IMR-90 (cell line): ENCODE measurements around the gene PIK3C2A. TPM values are rescaled to one million over a fixed set of nuclear protein-coding genes. Genes with fewer than 3 reads are reported as not detected.

Experiments
- ATAC-seq: fragments of 200-7000 bp; cut with Tn5 transposase; 2 replicates; pipeline ENCODE4 v1.9.1; 2020; ENCODE audit warnings: low read depth, mild to moderate bottlenecking, moderate library complexity
- BruUV-seq: library from RNA; stranded (reverse); fragments of 400-500 nt; replicated peaks from 2 replicates; lab custom pipeline; 2021; lab: Mats Ljungman, UMichigan
- CTCF ChIA-PET: fragments of 300-600 bp; formaldehyde crosslinking; extraction: SDS; loops from one replicate; lab custom pipeline; 2021; ENCODE audit warnings: antibody characterized with exemption; lab: Yijun Ruan, JAX
- POLR2A ChIA-PET: fragments of 300-600 bp; sonication (Branson Sonifier 250); formaldehyde crosslinking; loops from one replicate; lab custom pipeline; 2022; ENCODE audit warnings: antibody characterized with exemption; ENCODE audit not compliant: unreplicated experiment; lab: Charles Lee
- DNase-seq: peaks from one replicate; pipeline ENCODE4 v3.0.0; 2013
- H2AFZ ChIP-seq: replicated peaks from 2 replicates; pipeline ENCODE3; 2013; ENCODE audit warnings: low read length, mild to moderate bottlenecking; ENCODE audit not compliant: poor library complexity
- H2AK5ac ChIP-seq: 2 replicates; pipeline ENCODE4 v1.6.1; 2013; ENCODE audit warnings: low read depth, low read length, inconsistent platforms
- H2AK9ac ChIP-seq: replicated peaks from 2 replicates; pipeline ENCODE3; 2013; ENCODE audit warnings: mild to moderate bottlenecking, low read depth, low read length, moderate library complexity; ENCODE audit not compliant: poor library complexity
- H2BK120ac ChIP-seq: 2 replicates; pipeline ENCODE4 v1.6.1; 2013; ENCODE audit warnings: low read depth, low read length, inconsistent platforms
- H2BK15ac ChIP-seq: 3 replicates; pipeline ENCODE4 v1.6.1; 2013; ENCODE audit warnings: low read depth, low read length, inconsistent platforms
- H2BK20ac ChIP-seq: 2 replicates; pipeline ENCODE4 v1.6.1; 2013; ENCODE audit warnings: low read depth, mild to moderate bottlenecking, inconsistent platforms, low read length, moderate library complexity
- H2BK5ac ChIP-seq: 2 replicates; pipeline ENCODE4 v1.6.1; 2013; ENCODE audit warnings: mild to moderate bottlenecking, low read depth, low read length, inconsistent platforms; ENCODE audit not compliant: poor library complexity, severe bottlenecking
- H3K14ac ChIP-seq: replicated peaks from 2 replicates; pipeline ENCODE4 v1.6.1; 2013; ENCODE audit warnings: low read depth, low read length, inconsistent platforms
- H3K18ac ChIP-seq: 2 replicates; pipeline ENCODE4 v1.6.1; 2013; ENCODE audit warnings: low read depth, low read length, control low read depth
- H3K23ac ChIP-seq: 2 replicates; pipeline ENCODE4 v1.6.1; 2013; ENCODE audit warnings: low read depth, low read length, inconsistent platforms
- H3K27ac ChIP-seq: 2 replicates; pipeline ENCODE4 v1.5.1; 2013; ENCODE audit warnings: mild to moderate bottlenecking, control low read depth, low read length; ENCODE audit not compliant: insufficient read depth
- H3K27me3 ChIP-seq: 2 replicates; pipeline ENCODE4 v1.6.1; 2013; ENCODE audit warnings: low read length; ENCODE audit not compliant: control insufficient read depth, insufficient read depth
- H3K36me3 ChIP-seq: 2 replicates; pipeline ENCODE4 v1.6.1; 2013; ENCODE audit warnings: low read length, mixed read lengths; ENCODE audit not compliant: control insufficient read depth, insufficient read depth
- H3K4ac ChIP-seq: 2 replicates; pipeline ENCODE4 v1.6.1; 2013; ENCODE audit warnings: low read depth, low read length, inconsistent platforms
- H3K4me1 ChIP-seq: 2 replicates; pipeline ENCODE4 v1.6.1; 2013; ENCODE audit warnings: low read length, mixed read lengths; ENCODE audit not compliant: control insufficient read depth, insufficient read depth
- H3K4me2 ChIP-seq: 2 replicates; pipeline ENCODE4 v1.6.1; 2013; ENCODE audit warnings: low read depth, mild to moderate bottlenecking, control low read depth, low read length, moderate library complexity
- H3K4me3 ChIP-seq: 2 replicates; pipeline ENCODE4 v1.5.1; 2013; ENCODE audit warnings: low read depth, mild to moderate bottlenecking, control low read depth, low read length, moderate library complexity; ENCODE audit not compliant: insufficient read depth
- H3K56ac ChIP-seq: 2 replicates; pipeline ENCODE4 v1.6.1; 2013; ENCODE audit warnings: low read length, inconsistent platforms; ENCODE audit not compliant: insufficient read depth; ENCODE audit errors: extremely low read depth
- H3K79me1 ChIP-seq, 2 experiments: 2 replicates each; pipeline ENCODE4 v1.6.1; 2013; ENCODE audit warnings: low read length in 2 of 2, inconsistent platforms in 1 of 2, low read depth in 1 of 2
- H3K9ac ChIP-seq: 2 replicates; pipeline ENCODE4 v1.6.1; 2013; ENCODE audit warnings: low read depth, low read length, control low read depth
- H3K9me1 ChIP-seq: 2 replicates; pipeline ENCODE4 v1.6.1; 2013; ENCODE audit warnings: low read length, inconsistent platforms; ENCODE audit not compliant: insufficient read depth
- H3K9me3 ChIP-seq: 2 replicates; pipeline ENCODE4 v1.6.1; 2013; ENCODE audit warnings: low read length; ENCODE audit not compliant: control insufficient read depth, insufficient read depth
- H4K20me1 ChIP-seq: 2 replicates; pipeline ENCODE4 v1.6.1; 2013; ENCODE audit warnings: low read length, inconsistent platforms; ENCODE audit not compliant: insufficient read depth
- H4K5ac ChIP-seq: 2 replicates; pipeline ENCODE4 v1.6.1; 2013; ENCODE audit warnings: mild to moderate bottlenecking, low read depth, low read length, control low read depth
- H4K8ac ChIP-seq, 2 experiments: 2 replicates each; pipeline ENCODE4 v1.6.1; 2013; ENCODE audit warnings: low read depth in 2 of 2, low read length in 2 of 2, control low read depth in 1 of 2, inconsistent platforms in 1 of 2
- H4K91ac ChIP-seq: 2 replicates; pipeline ENCODE4 v1.6.1; 2013; ENCODE audit warnings: low read depth, low read length, inconsistent platforms; ENCODE audit not compliant: insufficient read depth
- CHD1 ChIP-seq: IDR thresholded peaks from 2 replicates; pipeline ENCODE4 v1.6.1; 2012; ENCODE audit warnings: low read depth, low read length, improper control_type of control experiment
- MAZ ChIP-seq: IDR thresholded peaks from 2 replicates; pipeline ENCODE4 v1.6.1; 2012; ENCODE audit warnings: low read depth, mild to moderate bottlenecking, low read length, improper control_type of control experiment, moderate library complexity, borderline replicate concordance
- MXI1 ChIP-seq: IDR thresholded peaks from 2 replicates; pipeline ENCODE4 v1.6.1; 2012; ENCODE audit warnings: low read depth, mild to moderate bottlenecking, low read length, moderate library complexity, borderline replicate concordance
- RFX5 ChIP-seq: IDR thresholded peaks from 2 replicates; pipeline ENCODE4 v1.8.0; 2012; ENCODE audit warnings: low read depth, mild to moderate bottlenecking, low read length, moderate library complexity
- SMC3 ChIP-seq: fragments of 150-350 bp; IDR thresholded peaks from 2 replicates; pipeline ENCODE4 v1.6.1; 2016; ENCODE audit warnings: low read depth, mild to moderate bottlenecking, antibody characterized with exemption, low read length, moderate library complexity
- WGBS, 2 experiments: methylation state at CpG; one replicate each; pipeline versions ENCODE4 v1.1.5 to v1.1.7; 2013; ENCODE audit warnings: missing lambda C conversion rate in 2 of 2; ENCODE audit not compliant: insufficient read length in 1 of 2; ENCODE audit errors: extremely low coverage in 2 of 2; 5-methylcytosine and 5-hydroxymethylcytosine counted together
- dilution Hi-C: fragments of 300-500 bp; cut with HindIII; formaldehyde crosslinking; loops from one replicate; pipeline ENCODE4 v1.14.3; 2018; ENCODE audit warnings: low sequenced_read_pairs; ENCODE audit not compliant: unreplicated experiment
- in situ Hi-C: fragments of 300-500 bp; cut with MboI; formaldehyde crosslinking; loops from 3 replicates; pipeline ENCODE4 v1.14.3; 2019; ENCODE audit warnings: low sequenced_read_pairs, inconsistent platforms, mixed read lengths
- intact Hi-C: fragments of 100-400 bp; cut with micrococcal nuclease; formaldehyde crosslinking; loops from 2 replicates; pipeline ENCODE4 v1.10.0; 2022
- polyA plus RNA-seq, 3 experiments: library from polyadenylated mRNA; depleted of rRNA; stranded (reverse); fragments of >200 nt; gene quantifications; 2 replicates each; pipeline ENCODE4 v1.2.3, GENCODE V29; 2012; ENCODE audit warnings: low replicate concordance in 1 of 3
- total RNA-seq: library from RNA; depleted of rRNA; stranded (reverse); fragments of >200 nt; gene quantifications from 2 replicates; pipeline ENCODE4 v1.2.3, GENCODE V29; 2012
- TF ChIP-seq, protein P1 (sequence below): conservative IDR thresholded peaks from 2 replicates; pipeline ENCODE4 v1.5.1; 2012; ENCODE audit warnings: mild to moderate bottlenecking, low read depth, low read length, improper control_type of control experiment

The PIK3C2A gene
- total and polyA plus RNA-seq, 2 of the 4 experiments (the other 2 are of a cell fraction) = 14.6 to 36.6 TPM

DNA sequence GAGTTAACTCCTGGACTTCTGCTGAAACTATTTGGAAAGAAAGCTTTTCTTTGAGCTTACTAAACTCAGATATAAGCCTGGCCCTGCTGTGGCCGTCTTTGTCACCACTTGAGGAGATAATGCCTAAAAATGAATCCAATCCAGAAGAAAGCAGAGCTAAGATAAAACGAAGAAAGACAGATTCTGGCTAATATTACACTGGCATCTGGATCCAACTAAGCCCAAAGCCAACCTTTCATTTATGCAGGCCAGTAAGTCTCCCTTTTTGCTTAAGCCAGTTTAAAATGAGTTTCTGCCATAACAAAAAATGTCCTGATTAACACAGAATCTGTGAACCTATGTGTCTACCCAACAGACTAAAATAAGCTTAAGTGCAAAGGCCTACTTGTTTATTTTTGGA lies 34.5 kb downstream of the PIK3C2A start:
- H2BK120ac ChIP-seq = no peak overlapping the region
- peaks cover 4% of the 10 kb centered on the region; the same call in 1 of the 2 replicates for H3K4me1 ChIP-seq
- no peak overlapping the region for H3K4me2 ChIP-seq
- no peak overlapping the region for H2BK20ac ChIP-seq
- H3K27ac ChIP-seq = no peak overlapping the region
- H2AK9ac ChIP-seq = no peak overlapping the region
- H3K4me3 ChIP-seq = no peak overlapping the region
- H3K18ac ChIP-seq = no peak overlapping the region
- no TSS peak for BruUV-seq
- 88% methylated on average over 1 of the region's 2 CpGs; no CpG with 5 or more reads in 1 of the 2 experiments for WGBS, 2 experiments
- DNase-seq (no peak), ATAC-seq (no peak)
- H2BK5ac ChIP-seq = no peak overlapping the region
- H3K9me1 ChIP-seq = peaks cover 3% of the 10 kb centered on the region; the same call in 1 of the 2 replicates
- ChIA-PET POLR2A (no interaction called here), CTCF (no interaction called here)
- no peak overlapping the region for H4K91ac ChIP-seq
- no peak overlapping the region for H3K23ac ChIP-seq
- H3K9ac ChIP-seq = no peak overlapping the region
- intact Hi-C loops = no loop called here
- no peak overlapping the region for H2BK15ac ChIP-seq
- H4K8ac ChIP-seq = no peak overlapping the region
- in situ Hi-C loops = no loop called here
- H3K14ac ChIP-seq = no peak overlapping the region
- H3K9me3 ChIP-seq = no peaks in the 10 kb centered on the region
- peaks cover 23 to 39% of the 10 kb centered on the region in 2 experiments; a peak in 3 of 4 replicates for H3K79me1 ChIP-seq
- no peaks in the 10 kb centered on the region for H3K27me3 ChIP-seq
- no peaks in the 10 kb centered on the region; the same call in 1 of the 2 replicates for H3K36me3 ChIP-seq
- no peak overlapping the region for H3K56ac ChIP-seq
- H3K4ac ChIP-seq = no peak overlapping the region
- no peak for TF ChIP-seq SMC3
- no peak for TF ChIP-seq RFX5
- no peak for TF ChIP-seq MXI1
- TF ChIP-seq CHD1 = no peak
- no peak for TF ChIP-seq MAZ
- TF ChIP-seq, protein P1, sequence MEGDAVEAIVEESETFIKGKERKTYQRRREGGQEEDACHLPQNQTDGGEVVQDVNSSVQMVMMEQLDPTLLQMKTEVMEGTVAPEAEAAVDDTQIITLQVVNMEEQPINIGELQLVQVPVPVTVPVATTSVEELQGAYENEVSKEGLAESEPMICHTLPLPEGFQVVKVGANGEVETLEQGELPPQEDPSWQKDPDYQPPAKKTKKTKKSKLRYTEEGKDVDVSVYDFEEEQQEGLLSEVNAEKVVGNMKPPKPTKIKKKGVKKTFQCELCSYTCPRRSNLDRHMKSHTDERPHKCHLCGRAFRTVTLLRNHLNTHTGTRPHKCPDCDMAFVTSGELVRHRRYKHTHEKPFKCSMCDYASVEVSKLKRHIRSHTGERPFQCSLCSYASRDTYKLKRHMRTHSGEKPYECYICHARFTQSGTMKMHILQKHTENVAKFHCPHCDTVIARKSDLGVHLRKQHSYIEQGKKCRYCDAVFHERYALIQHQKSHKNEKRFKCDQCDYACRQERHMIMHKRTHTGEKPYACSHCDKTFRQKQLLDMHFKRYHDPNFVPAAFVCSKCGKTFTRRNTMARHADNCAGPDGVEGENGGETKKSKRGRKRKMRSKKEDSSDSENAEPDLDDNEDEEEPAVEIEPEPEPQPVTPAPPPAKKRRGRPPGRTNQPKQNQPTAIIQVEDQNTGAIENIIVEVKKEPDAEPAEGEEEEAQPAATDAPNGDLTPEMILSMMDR = no peak
- H2AFZ ChIP-seq = no peak overlapping the region
- no peak overlapping the region for H4K5ac ChIP-seq
- H4K20me1 ChIP-seq = no peaks in the 10 kb centered on the region
- dilution Hi-C loops = no loop called here
- no peak overlapping the region for H2AK5ac ChIP-seq
